ENCODE measurements around the gene PRDM16. TPM values are rescaled to one million over a fixed set of nuclear protein-coding genes. Genes with fewer than 3 reads are reported as not detected.
A peak's percentile ranks its signal among the peaks of the same experiment; 100 is the strongest.

Gene PRDM16
- total RNA-seq, 1 experiment from 2014 or later = not detected

DNA sequence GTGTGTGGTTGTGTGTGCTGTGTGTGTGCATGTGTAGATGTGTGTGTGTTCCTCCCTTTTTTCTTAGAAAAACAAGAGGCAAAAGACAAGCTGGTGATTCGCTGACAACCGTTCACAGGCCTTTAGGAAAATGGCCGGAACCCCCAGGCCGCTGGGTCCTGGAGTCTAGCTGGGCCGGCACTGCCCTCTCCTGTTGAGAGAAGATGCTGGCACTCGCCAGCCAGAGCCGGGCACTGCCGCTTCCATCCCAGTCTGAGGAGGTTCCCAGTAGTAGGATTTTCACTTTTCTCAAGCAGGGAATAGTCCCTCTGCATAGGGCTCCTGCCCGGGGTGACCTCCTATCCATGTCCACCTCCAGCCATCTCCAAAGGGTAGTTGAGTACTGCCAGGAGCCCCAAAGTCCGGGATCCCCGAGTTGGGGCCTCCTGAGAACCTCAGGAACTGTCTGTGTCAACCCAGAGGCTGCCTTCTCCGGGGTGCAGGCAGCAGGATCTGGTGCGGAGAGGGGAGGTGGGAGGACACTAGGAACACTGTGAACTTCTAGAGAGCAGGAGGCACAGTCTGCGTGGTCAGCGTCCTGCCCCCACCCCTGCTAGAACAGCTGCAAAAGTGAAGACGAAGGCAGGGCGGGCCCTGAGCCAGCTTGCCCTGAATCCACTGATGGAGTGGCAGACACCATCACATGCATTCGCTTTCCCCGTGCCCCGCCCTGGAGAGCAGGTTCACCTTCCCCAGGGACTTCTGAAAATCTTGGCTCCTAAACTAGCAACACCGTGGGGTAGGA lies 341.3 kb downstream of the PRDM16 start:
- peak; percentile 60 for DNase-seq (ENCODE audit: low read depth)

DNA sequence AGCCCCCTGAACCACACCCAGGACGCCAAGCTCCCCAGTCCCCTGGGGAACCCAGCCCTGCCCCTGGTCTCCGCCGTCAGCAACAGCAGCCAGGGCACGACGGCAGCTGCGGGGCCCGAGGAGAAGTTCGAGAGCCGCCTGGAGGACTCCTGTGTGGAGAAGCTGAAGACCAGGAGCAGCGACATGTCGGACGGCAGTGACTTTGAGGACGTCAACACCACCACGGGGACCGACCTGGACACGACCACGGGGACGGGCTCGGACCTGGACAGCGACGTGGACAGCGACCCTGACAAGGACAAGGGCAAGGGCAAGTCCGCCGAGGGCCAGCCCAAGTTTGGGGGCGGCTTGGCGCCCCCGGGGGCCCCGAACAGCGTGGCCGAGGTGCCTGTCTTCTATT lies 342.8 kb downstream of the PRDM16 start:
- DNase-seq (ENCODE audit: low read depth) = no peak

DNA sequence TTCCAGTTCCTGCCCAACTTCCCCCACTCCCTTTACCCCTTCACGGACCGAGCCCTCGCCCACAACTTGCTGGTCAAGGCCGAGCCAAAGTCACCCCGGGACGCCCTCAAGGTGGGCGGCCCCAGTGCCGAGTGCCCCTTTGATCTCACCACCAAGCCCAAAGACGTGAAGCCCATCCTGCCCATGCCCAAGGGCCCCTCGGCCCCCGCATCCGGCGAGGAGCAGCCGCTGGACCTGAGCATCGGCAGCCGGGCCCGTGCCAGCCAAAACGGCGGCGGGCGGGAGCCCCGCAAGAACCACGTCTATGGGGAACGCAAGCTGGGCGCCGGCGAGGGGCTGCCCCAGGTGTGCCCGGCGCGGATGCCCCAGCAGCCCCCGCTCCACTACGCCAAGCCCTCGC lies 343.4 kb downstream of the PRDM16 start:
- no peak for DNase-seq (ENCODE audit: low read depth)

DNA sequence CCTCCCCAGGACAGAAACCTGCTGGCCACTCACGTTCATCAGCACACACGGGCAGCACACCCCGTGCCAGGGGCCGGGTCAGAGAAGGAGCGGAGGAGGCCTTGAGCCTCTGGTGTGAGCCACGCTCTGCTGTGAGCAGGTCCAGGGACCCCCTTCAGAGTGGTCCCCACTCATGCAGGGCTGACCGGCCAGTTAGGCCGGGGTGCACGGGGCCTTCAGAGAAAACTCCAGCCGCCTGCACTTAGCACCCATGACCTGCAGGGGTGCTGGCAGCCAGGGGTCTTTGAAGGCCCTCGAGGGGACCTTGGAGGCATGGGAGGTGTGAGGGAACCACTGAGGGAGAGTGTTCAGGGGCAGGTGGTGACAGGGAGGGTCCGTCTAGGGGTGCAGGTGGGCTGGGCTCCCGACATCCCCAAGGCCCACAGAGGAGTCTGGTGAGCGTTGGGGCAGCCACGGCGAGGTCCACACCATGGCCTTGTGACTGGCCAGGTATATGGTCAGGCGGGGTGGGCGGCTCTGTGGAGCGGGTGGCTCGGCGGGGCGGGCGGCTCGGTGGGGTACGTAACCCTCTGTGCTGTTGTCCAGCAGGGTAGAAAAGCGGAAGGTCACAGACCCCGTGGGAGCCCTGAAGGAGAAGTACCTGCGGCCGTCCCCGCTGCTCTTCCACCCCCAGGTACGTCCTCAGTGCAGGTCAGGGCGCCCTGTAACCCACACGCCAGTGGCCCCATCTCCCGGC lies 345.1 kb downstream of the PRDM16 start:
- DNase-seq (ENCODE audit: low read depth) = no peak

DNA sequence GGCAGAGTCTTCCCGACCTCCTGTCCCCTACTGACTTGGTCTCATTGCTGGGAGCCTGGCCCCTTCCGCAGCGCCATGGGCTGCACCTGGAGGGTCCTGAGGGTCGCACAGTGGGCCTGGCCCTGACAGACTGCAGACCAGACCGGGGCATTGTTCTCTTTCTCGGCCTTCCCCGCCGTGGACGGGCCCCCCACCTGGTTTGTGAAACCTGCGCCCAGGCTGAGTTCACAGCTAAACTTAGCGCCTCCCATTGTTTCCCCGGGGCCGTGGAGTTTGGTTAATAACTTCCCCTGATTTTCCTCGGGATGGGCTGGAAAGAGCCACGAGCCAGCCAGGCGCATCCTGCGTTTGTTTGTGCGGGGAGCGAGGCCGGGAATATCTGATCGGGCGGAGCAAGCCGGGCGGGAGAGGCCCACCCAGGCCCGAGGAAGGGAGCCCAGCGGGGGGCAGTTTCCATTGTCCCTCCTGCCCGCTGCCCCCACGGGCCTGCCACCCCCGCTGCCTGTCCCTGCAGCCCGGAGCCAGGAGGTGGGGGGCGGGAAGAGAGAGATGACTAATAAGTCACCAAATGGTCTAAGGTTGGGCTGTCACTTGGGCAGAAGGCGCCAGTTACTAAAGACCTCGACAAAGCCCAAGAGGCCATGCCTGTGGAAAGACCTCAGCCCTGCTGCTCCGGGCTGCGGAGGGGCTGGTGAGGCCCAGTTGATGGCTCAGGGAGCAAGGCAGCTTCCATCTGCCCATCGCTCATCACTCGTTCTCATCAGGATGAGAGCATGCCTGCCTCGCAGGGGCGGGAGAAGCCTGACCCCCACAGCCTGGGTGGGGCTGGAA lies 346.5 kb downstream of the PRDM16 start:
- no peak for DNase-seq (ENCODE audit: low read depth)

DNA sequence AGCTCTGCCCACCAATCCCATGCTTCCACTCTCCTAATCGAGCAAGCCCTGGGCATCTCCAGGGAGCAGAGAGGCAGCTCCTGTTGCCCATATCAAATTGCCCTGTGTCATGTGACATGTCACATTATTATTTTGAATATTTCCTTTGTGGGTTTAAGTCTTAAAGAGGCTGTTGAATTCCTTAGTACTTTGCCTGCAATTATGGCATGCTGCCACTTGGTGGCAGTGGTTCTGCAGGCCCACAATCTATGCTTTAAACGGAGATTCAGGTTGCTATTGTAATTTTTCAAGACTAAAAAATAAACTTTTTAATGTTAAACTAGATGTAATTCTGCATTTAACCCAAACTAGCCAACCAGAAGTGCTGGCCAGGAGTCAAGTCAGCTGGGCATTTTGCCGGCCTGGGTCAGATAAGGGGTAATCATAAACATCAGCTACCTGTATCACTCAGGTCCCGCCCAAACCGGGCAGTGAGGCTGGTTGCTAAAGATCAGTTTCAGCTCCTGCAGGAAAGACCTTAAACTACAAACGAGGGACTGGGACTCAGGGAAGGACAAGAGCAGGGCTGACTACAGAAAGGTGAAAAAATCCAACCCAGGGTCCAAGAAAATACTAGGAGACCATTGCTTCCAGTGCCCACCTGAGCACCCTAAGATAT lies 348.2 kb downstream of the PRDM16 start:
- DNase-seq (ENCODE audit: low read depth) = no peak

DNA sequence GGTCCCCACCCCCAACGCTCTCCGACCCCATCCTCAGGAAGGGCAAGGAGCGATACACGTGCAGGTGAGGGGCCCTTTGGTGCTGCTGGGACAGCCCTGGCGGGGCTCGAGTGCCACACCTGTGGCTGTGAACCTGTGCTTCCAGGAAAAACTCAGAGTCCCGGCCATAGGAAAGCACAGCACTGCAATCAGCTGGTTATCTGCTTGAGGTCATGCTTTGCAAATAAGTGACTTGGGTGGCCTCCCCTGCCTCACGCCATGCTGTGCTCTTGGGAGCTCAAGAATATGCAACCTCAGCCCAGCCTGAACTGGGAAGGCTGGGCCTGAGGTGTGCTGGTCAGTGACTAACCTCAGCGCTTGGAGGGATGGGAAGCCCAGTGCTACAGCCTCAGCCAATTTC lies 348.9 kb downstream of the PRDM16 start:
- no peak for DNase-seq (ENCODE audit: low read depth)

DNA sequence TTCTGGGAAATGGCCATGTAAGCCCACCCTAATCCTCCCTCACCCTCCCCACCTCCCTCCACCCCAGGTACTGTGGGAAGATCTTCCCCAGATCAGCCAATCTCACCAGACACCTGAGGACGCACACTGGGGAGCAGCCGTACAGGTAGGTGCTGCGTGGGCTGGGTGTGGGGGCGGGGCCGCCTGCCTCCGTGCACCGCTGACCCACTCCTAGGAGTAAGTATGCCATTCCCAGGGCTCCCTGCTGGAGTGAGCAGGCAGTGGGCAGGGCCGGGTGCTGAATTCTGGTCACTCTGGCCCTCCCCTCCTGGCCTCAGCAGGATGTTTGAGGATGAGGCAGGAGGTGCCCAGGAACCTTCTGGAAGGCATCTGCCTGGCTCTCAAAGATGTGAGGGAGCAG lies 349.6 kb downstream of the PRDM16 start:
- DNase-seq (ENCODE audit: low read depth) = no peak

DNA sequence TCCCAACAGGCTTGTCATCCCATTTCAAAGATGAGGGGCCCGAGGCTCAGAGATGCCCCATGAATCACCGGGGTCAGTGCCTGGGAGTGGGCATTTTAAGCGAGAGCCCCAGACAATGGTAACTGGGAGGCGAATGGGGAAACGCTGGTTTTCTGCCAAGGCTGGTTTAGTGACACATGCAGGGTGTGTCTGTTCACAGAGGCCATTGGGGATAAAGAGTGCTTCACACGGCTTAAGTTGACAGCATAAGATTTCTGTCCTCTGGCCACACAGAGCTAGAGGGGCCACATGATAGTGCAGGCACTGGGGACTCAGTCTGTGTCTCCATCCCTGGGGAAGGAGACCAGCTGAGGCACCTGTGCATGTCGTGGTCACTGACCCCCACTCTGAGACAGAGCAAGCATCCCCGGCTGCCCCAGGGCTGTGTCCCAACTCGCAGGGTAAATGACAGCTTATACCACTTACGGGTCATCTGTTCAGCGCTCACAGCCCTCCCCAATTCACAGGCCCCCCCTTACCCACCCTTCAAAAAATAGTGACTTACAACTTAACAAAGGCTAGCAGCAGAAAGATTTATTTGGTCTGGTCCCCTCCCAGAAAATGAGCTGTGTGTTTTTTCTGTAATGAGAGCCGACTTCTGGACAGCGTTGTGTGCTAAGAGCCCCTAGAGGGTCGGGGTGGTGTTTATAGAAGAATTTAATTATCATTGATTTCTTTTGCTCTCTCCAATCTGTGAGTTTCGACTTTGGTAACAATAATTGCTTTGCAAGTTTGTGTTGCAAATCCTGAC lies 350.6 kb downstream of the PRDM16 start:
- peak; percentile 20 for DNase-seq (ENCODE audit: low read depth)

DNA sequence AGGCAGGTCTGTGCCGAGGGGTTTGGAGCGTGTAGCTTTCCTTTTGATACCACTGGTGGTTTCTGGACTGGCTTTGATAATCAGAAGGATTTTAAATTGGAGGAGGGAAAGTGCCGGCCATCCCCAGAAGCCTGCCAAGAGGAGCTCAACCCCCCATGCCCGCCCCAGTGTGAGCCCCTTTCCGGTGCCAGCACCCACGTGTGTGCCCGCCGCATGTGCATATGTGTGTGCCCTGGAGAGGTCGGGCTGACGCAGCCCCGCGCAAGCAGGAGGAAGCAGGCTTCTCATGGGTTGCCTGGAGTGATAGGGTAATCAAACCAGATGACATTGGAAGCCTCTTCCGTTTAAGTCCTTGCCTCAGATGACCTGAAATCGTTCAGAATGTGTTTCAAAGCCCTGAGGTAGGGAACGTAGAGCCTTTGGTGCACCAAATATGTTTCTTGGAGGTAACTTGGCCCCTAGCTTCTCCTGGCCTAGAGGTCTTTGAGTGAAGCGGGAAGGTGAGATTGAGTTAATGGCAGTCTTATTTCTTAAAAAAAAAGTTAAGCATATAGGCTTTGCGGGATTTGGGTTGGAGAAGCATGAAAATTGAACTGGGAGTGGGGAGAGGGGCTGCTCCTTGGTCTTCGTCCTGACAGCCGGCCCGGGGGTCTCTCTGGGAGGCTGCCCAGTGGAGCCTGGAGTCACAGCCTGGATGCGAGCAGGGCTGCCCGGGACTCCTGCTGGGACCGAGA lies 351.4 kb downstream of the PRDM16 start:
- DNase-seq (ENCODE audit: low read depth) = peak; percentile 9

DNA sequence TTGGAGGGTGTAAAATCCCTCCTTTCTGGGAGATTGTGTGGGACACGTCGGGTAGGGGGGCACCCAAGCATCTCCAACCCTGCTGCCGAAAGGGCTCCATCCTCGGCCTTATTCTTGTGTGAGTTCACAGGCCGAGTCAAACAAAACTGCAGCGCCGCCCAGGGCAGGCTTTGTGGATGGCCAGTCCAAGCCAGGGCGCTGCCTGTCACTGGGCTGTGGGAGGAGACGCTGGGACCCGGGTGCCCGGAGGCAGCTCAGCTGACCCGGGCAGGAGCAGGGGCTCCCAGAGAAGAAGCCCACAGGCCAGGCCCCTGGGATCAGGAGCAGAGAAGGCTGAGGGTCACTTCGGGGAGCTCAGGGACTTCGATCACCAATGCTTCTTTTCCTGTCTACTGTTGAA lies 353.6 kb downstream of the PRDM16 start:
- DNase-seq (ENCODE audit: low read depth) = no peak

DNA sequence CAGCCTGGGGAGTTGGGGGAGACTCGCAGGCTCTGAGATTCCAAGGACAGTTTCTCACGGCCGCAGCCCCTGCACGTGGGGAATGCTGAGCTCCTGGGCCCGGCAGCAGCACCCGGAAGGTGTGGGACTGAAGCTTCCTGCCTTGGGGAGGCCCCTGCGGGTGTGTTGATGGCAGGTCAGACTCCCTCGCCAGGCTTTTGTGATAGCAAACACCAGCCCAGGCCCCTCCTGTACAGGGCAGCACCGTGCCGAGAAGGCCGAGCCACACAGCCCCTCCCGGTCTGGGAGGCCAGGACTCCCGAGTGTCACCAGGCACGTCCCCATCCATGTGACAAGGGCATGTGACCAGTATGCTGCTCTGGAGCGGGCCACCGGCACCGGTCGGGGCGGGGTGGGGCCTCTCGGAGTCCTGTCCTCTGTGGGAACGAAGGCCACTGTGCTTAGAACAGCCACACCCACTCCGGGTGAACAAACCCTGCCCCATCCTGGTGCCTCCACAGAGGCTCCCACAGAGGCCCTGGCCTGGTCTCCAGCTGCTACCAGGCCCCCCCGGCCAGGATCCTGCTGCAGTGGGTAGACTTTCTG lies 354.3 kb downstream of the PRDM16 start:
- DNase-seq (ENCODE audit: low read depth) = no peak

DNA sequence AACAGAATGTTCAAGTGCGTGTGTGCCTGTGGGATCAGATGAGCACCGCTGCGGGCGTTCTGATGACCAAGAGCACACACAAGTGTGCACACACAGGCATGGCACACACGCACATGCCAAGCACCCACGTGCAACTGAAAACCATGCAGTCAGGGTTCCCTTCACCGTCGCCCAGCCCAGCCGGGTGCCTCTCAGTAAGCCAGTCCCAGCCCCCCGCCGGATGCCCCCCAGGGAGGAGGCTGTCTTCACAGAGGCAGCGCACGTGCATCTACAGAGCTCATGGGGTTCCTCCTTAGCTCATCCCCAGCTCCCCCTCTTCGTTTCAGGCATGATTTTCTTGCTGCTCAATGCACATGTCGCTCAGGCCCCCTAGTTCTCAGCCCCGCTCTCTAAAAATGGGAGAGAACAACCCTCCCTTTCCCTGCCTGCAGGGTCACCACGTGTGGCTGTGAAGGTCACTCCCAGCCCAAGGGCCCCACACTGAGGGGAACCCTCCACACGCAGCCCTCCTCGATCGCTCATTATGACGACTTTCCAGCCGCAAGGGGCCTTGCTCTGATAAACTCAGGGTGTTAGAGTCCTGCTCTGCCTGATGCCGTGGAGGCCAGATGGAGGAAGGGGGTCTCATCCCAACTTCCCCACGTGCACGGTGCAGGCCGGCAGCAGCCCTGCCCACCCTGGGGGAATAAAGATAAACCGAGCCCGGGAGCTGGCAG lies 355.1 kb downstream of the PRDM16 start:
- DNase-seq (ENCODE audit: low read depth) = no peak

DNA sequence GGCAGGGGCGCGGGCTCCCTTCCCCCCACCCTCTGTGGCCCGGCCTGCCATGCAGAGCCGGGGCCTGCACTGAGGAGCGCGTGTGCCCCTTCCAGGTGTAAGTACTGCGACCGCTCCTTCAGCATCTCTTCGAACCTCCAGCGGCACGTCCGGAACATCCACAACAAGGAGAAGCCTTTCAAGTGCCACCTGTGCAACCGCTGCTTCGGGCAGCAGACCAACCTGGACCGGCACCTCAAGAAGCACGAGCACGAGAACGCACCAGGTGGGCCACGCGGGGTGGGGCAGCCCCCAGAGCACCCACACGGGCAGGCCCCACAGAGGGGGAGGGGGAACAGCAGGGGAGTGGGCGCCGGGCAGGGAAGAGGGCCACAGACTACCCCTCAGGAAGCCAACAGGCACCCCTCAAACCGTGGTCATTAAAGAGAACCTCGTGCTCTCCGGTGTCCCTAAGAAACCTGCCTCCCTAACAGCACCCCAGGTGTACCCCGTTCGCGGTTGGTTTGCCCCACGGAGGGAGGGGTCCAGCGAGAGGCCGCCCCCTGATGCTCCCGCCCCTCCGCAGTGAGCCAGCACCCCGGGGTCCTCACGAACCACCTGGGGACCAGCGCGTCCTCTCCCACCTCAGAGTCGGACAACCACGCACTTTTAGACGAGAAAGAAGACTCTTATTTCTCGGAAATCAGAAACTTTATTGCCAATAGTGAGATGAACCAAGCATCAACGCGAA lies 356.6 kb downstream of the PRDM16 start:
- DNase-seq (ENCODE audit: low read depth) = no peak

DNA sequence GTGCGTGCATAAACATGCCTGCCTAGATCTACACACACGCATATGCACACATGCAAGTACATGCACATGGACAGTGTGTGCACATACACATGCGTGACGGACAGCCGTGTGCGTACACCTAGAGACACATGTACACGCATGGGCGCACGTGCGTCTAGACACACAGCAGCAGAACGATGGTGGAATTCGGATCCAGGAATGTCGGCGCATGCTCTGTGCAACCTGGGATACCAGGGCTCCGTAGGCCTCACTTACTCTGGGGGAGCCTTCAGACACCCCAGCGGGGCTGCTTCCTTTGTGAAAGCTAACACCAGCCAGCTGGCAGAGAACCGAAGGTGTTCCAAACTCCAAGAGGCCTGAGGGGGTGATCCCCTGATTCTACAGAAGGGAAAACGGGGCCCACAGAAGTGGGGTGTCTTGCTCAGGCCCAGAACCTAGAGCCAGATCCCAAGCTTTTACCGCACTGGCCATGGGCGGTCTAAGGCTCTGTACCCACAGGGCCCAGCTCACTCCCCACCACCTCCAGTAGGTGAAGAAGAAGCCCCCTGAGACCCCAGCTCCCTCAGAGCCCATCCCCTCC lies 358.0 kb downstream of the PRDM16 start:
- DNase-seq (ENCODE audit: low read depth) = no peak

DNA sequence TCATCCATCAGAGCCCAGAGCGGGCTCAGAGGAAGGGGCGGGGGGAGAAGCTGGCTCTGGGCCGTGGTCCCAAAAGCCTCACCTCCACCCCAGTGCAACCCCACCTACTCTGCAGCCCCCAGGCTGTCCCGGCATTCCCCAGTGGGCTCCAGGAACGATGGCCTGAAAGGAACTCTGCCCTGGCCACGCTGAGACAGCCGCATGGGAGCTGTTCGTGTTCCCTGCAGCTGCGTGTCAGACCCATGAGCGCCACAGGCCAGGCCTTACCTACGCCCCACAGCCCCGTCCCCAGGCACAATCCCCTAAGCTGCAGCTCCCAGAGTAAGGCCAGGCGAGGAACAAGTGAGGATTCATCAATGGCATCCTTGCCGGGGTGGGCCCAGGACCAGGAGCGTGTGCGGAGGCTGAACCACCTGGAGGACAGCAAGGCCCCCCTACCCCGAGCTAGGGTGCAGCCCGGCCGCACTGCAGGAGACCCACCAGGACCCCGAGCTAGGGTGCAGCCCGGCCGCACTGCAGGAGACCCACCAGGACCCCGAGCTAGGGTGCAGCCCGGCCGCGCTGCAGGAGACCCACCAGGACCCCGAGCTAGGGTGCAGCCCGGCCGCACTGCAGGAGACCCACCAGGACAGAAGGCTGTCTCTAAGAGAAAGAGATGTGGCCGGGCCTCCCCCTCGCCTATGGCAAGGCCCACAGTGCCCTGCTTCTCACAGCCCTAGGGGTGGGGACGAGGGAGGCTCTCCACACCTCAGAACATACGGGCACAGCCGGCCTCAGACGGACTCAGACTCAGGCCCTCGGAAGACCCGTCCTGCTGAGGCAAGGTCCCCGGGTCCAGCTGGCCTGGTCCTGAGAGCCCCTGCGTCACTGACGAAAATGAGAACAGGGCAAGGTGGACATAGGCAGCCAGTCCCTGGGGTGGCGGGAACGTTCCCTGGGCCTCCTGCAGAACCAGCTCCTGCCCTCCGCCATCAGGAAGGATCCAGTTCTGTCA lies 359.0 kb downstream of the PRDM16 start:
- DNase-seq (ENCODE audit: low read depth) = no peak

DNA sequence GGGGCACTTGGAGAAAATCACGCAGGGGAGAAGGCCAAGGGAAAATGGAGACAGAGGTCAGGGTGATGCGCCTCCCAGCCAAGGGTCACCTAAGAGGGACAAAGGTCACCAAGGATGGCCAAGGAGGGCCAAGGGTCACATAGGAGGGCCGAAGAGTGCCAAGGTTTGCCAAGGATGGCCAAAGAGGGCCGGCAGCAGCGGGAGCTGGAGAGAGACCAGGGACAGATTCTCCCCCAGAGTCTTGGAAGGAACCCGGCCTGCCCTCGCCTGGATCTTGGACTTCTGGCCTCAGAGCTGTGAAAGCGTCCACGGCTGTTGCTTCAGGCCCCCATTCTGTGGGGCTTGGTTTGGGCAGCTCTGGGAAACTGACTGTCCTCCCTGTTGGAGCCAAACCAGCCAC lies 359.9 kb downstream of the PRDM16 start:
- no peak for DNase-seq (ENCODE audit: low read depth)

All from RPMI7951 (cell line).